DOHH2 (cell line): ENCODE data around the gene EHMT1.

ENCODE experiments used
- EZH2phosphoT487 ChIP-seq: fragments of 200-600 bp; sonication (generic); IDR thresholded peaks from 2 replicates; pipeline ENCODE4 v1.6.1; 2017; ENCODE audit warnings: borderline replicate concordance, mild to moderate bottlenecking, antibody characterized with exemption, low read length, moderate library complexity, mixed read lengths
- TF ChIP-seq, protein P1 (sequence below): fragments of 200-600 bp; sonication (generic); IDR thresholded peaks from one replicate; pipeline ENCODE4 v1.5.1; 2014; ENCODE audit warnings: antibody characterized with exemption, mild to moderate bottlenecking, low read depth, low read length; ENCODE audit not compliant: poor library complexity, severe bottlenecking

GRCh38 chr9:137753192-137753765 is 134.5 kb downstream of the EHMT1 start:
- TF ChIP-seq, protein P1, sequence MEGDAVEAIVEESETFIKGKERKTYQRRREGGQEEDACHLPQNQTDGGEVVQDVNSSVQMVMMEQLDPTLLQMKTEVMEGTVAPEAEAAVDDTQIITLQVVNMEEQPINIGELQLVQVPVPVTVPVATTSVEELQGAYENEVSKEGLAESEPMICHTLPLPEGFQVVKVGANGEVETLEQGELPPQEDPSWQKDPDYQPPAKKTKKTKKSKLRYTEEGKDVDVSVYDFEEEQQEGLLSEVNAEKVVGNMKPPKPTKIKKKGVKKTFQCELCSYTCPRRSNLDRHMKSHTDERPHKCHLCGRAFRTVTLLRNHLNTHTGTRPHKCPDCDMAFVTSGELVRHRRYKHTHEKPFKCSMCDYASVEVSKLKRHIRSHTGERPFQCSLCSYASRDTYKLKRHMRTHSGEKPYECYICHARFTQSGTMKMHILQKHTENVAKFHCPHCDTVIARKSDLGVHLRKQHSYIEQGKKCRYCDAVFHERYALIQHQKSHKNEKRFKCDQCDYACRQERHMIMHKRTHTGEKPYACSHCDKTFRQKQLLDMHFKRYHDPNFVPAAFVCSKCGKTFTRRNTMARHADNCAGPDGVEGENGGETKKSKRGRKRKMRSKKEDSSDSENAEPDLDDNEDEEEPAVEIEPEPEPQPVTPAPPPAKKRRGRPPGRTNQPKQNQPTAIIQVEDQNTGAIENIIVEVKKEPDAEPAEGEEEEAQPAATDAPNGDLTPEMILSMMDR = no peak
- no peak for TF ChIP-seq EZH2phosphoT487
